Smooth muscle cell (in vitro differentiated cells): Measurements from ENCODE around the gene DES. TPM values are rescaled to one million over a fixed set of nuclear protein-coding genes. Genes with fewer than 3 reads are reported as not detected.

Source experiments
- DNase-seq: peaks from one replicate; lab custom pipeline; 2025; ENCODE audit not compliant: unreplicated experiment; lab: John Stamatoyannopoulos, UW
- H2AFZ ChIP-seq: fragments of 200-600 bp; sonication (generic); 2 replicates; pipeline ENCODE4 v1.6.0; 2016; ENCODE audit warnings: antibody characterized with exemption, low read depth, mild to moderate bottlenecking
- H3F3A ChIP-seq: fragments of 200-600 bp; sonication (generic); 2 replicates; pipeline ENCODE4 v1.6.0; 2017; ENCODE audit warnings: antibody characterized with exemption, low read depth
- H3K27ac ChIP-seq: fragments of 200-600 bp; sonication (generic); 2 replicates; pipeline ENCODE4 v1.5.1; 2016; ENCODE audit warnings: low read depth, mild to moderate bottlenecking
- H3K27me3 ChIP-seq: fragments of 200-600 bp; sonication (generic); 2 replicates; pipeline ENCODE4 v1.6.1; 2016; ENCODE audit warnings: low read depth, mild to moderate bottlenecking
- H3K36me3 ChIP-seq: fragments of 200-600 bp; sonication (generic); 2 replicates; pipeline ENCODE4 v1.5.1; 2016; ENCODE audit warnings: low read depth
- H3K4me1 ChIP-seq: fragments of 200-600 bp; sonication (generic); 2 replicates; pipeline ENCODE4 v1.5.1; 2016; ENCODE audit warnings: low read depth
- H3K4me2 ChIP-seq: fragments of 200-600 bp; sonication (generic); 2 replicates; pipeline ENCODE4 v1.6.0; 2016; ENCODE audit warnings: mild to moderate bottlenecking
- H3K4me3 ChIP-seq: fragments of 200-600 bp; sonication (generic); 2 replicates; pipeline ENCODE4 v1.5.1; 2016; ENCODE audit warnings: mild to moderate bottlenecking
- H3K79me2 ChIP-seq: fragments of 200-600 bp; sonication (generic); 2 replicates; pipeline ENCODE4 v1.6.0; 2016; ENCODE audit warnings: low read depth, mild to moderate bottlenecking
- H3K9ac ChIP-seq: fragments of 200-600 bp; sonication (generic); 2 replicates; pipeline ENCODE4 v1.6.0; 2016; ENCODE audit warnings: low read depth
- H3K9me3 ChIP-seq: fragments of 200-600 bp; sonication (generic); replicated peaks from 2 replicates; pipeline ENCODE4 v1.5.1; 2016; ENCODE audit warnings: low read depth
- H4K20me1 ChIP-seq: fragments of 200-600 bp; sonication (generic); 2 replicates; pipeline ENCODE4 v1.6.0; 2016; ENCODE audit warnings: low read depth
- WGBS: methylation state at CpG from one replicate; pipeline ENCODE4 v1.1.7; 2016; ENCODE audit warnings: low lambda C conversion rate; 5-methylcytosine and 5-hydroxymethylcytosine counted together
- polyA plus RNA-seq: library from polyadenylated mRNA; unstranded; fragments of >200 nt; fragmentation: Nextera tagmentation; extraction: Ambion mirVana; gene quantifications from 2 replicates; pipeline ENCODE4 v1.2.1, GENCODE V29; 2016
- total RNA-seq: library from RNA; depleted of rRNA; stranded (reverse); fragments of >200 nt; gene quantifications from 2 replicates; pipeline ENCODE4 v1.2.3, GENCODE V29; 2014
- TF ChIP-seq, protein P1 (sequence below): fragments of 200-600 bp; sonication (generic); IDR thresholded peaks from 2 replicates; pipeline ENCODE4 v1.5.1; 2017; ENCODE audit warnings: borderline replicate concordance, mild to moderate bottlenecking, antibody characterized with exemption; ENCODE audit not compliant: insufficient read depth, poor library complexity, severe bottlenecking

Gene DES
- total and polyA plus RNA-seq, 2 experiments from 2014 or later: 103 to 109 TPM

DNA sequence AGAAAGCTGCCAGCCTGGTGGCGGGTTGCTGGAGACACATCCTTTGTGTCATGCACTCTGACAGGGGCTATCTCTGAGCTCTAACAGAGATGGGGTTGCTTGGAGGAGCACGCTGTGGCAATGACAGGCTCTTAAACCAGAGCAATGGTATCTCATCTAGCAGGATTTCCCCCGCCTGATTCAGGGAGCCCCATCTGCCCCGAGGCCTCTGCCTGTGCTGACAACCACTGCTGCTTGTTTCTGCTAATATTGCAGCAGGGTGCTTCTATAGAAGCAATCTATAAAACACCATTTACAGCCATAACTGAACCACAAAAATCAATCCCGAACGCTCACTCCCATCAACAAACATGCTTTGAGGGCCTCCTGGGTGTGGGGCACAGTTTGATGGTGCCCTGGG is 17.6 kb upstream of the DES start:
- DNase-seq: no peak
- peak overlapping the region; percentile 54 for H3K4me2 ChIP-seq
- H3K27me3 ChIP-seq: no peaks in the 10 kb centered on the region
- H2AFZ ChIP-seq: no peak overlapping the region
- H3K27ac ChIP-seq: peak overlapping the region; percentile 30
- TF ChIP-seq, protein P1, sequence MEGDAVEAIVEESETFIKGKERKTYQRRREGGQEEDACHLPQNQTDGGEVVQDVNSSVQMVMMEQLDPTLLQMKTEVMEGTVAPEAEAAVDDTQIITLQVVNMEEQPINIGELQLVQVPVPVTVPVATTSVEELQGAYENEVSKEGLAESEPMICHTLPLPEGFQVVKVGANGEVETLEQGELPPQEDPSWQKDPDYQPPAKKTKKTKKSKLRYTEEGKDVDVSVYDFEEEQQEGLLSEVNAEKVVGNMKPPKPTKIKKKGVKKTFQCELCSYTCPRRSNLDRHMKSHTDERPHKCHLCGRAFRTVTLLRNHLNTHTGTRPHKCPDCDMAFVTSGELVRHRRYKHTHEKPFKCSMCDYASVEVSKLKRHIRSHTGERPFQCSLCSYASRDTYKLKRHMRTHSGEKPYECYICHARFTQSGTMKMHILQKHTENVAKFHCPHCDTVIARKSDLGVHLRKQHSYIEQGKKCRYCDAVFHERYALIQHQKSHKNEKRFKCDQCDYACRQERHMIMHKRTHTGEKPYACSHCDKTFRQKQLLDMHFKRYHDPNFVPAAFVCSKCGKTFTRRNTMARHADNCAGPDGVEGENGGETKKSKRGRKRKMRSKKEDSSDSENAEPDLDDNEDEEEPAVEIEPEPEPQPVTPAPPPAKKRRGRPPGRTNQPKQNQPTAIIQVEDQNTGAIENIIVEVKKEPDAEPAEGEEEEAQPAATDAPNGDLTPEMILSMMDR: no peak
- H3K4me1 ChIP-seq: peaks cover 9% of the 10 kb centered on the region
- no peaks in the 10 kb centered on the region for H4K20me1 ChIP-seq
- no peaks in the 10 kb centered on the region for H3K79me2 ChIP-seq
- H3K9me3 ChIP-seq: no peaks in the 10 kb centered on the region
- H3K9ac ChIP-seq: no peak overlapping the region
- 24% methylated on average over 6 of the region's 6 CpGs for WGBS
- H3F3A ChIP-seq: peaks cover 21% of the 10 kb centered on the region
- H3K4me3 ChIP-seq: no peak overlapping the region
- H3K36me3 ChIP-seq: no peaks in the 10 kb centered on the region

DNA sequence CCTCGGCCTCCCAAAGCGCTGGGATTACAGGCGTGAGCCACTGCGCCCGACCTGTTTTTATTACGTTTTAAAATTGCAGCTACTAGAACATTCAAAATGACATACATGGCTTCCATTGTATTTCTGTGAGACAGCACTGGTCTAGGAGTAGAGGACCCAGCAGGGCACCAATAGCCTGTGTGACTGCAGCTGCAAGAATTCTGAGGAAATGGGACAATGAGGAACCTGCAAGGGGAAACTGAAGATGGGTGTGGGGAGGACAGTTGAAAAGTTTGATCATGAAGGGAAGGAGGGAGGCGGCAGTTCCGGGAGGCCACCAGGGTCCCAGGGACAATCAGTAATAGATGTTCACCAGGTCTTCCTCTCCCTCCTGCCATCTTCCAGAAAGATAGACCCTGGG is 16.6 kb upstream of the DES start:
- Histone ChIP-seq H3K9me3 (no peaks in the 10 kb centered on the region), H3K4me1 (peaks cover 9% of the 10 kb centered on the region), H3K27me3 (no peaks in the 10 kb centered on the region), H3K4me2 (no peak overlapping the region), H3F3A (peaks cover 27% of the 10 kb centered on the region), H3K79me2 (no peaks in the 10 kb centered on the region), H3K27ac (no peak overlapping the region), H3K36me3 (no peaks in the 10 kb centered on the region), H3K4me3 (no peak overlapping the region), H4K20me1 (no peaks in the 10 kb centered on the region), H3K9ac (no peak overlapping the region), H2AFZ (no peak overlapping the region)
- TF ChIP-seq, protein P1: no peak
- 90% methylated on average over 8 of the region's 8 CpGs for WGBS
- DNase-seq: no peak

DNA sequence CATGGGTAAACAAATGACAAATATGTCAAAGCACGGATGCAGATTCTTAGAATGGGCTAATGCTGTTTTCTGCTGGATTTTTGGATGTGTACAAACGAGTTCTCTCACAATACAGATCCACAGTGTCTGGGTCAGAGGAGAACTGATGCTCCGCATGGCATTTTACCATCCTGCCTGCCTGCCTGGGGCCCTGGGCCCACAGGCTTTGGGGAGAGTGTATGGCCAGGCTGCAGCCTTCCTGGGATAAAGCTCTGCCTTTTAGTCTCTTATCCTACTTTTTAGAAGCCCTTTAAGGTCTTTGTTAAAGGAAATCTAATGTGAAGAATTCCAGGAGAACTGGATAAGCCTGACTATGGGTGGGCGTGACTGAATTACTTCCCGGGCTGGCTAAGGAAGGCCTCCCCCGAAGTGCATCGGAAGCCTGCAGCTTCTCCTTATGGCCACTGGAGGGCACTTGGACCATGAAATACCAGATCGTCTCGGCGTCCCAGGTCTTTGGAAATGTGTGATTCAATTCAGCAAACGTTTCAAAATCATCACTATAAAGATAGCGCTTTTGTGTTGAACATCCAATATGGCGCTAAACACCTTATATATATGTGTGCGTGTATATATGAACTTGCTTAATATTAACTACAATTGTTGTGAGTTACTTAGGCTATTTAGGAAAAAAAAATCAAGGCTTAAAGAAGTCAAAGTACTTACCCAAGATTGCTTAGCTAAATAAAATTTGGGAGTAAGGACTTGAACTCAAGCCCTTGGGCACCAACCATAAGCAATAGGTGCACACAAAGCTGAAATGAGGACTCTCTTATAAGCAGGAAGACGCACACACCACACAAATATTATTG is 15.3 kb upstream of the DES start:
- no peak overlapping the region for H2AFZ ChIP-seq
- peak overlapping the region; percentile 26 for H3K27ac ChIP-seq
- TF ChIP-seq, protein P1: peak; percentile 85
- no peaks in the 10 kb centered on the region for H3K79me2 ChIP-seq
- WGBS: 13% methylated on average over 15 of the region's 15 CpGs
- H3F3A ChIP-seq: peaks cover 29% of the 10 kb centered on the region
- H3K4me2 ChIP-seq: peak overlapping the region; percentile 71
- peaks cover 9% of the 10 kb centered on the region for H3K4me1 ChIP-seq
- no peak overlapping the region for H3K4me3 ChIP-seq
- DNase-seq: no peak
- no peaks in the 10 kb centered on the region for H3K9me3 ChIP-seq
- no peaks in the 10 kb centered on the region for H4K20me1 ChIP-seq
- no peaks in the 10 kb centered on the region for H3K36me3 ChIP-seq
- H3K9ac ChIP-seq: no peak overlapping the region
- no peaks in the 10 kb centered on the region for H3K27me3 ChIP-seq

DNA sequence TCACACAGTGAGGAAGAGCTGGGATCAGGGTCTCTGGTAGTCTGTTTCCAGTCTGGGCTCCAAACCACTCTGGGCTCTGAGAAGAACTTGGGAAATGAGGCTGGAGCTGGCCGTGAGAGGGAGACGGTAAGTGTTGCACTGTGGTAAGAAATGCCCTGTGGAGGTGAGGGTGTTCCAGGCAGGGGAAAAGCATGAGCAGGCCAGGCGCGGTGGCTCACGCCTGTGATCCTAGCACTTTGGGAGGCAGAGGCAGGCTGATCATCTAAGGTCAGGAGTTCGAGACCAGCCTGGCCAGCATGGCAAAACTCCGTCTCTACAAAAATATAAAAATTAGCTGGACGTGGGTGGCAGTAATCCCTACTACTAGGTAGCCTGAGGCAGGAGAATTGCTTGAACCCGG is 14.3 kb upstream of the DES start:
- DNase-seq: no peak
- H3K27ac ChIP-seq: no peak overlapping the region
- H3K9me3 ChIP-seq: no peaks in the 10 kb centered on the region
- H3K9ac ChIP-seq: no peak overlapping the region
- TF ChIP-seq, protein P1: no peak
- peaks cover 24% of the 10 kb centered on the region for H3F3A ChIP-seq
- H3K4me3 ChIP-seq: no peak overlapping the region
- no peaks in the 10 kb centered on the region for H3K27me3 ChIP-seq
- WGBS: 93% methylated on average over 9 of the region's 9 CpGs
- H3K4me1 ChIP-seq: peaks cover 9% of the 10 kb centered on the region
- no peaks in the 10 kb centered on the region for H3K36me3 ChIP-seq
- no peak overlapping the region for H2AFZ ChIP-seq
- H4K20me1 ChIP-seq: no peaks in the 10 kb centered on the region
- no peaks in the 10 kb centered on the region for H3K79me2 ChIP-seq
- no peak overlapping the region for H3K4me2 ChIP-seq
